H9 (cell line): Measurements from ENCODE around the gene DTX3L. TPM values are rescaled to one million over a fixed set of nuclear protein-coding genes. Genes with fewer than 3 reads are reported as not detected.

Experiments used
- DNase-seq: peaks from one replicate; pipeline ENCODE4 v3.0.0-alpha.2; 2017
- H2AFZ ChIP-seq: one replicate; pipeline ENCODE4 v1.6.1; 2013; ENCODE audit warnings: mild to moderate bottlenecking, low read length, control low read depth, moderate library complexity
- H2AK5ac ChIP-seq: 2 replicates; pipeline ENCODE4 v1.6.1; 2013; ENCODE audit warnings: low read length, control low read depth, mixed read lengths; ENCODE audit not compliant: insufficient read length
- H2BK120ac ChIP-seq: one replicate; pipeline ENCODE4 v1.6.1; 2013; ENCODE audit warnings: low read depth, mild to moderate bottlenecking, low read length, control low read depth, inconsistent platforms; ENCODE audit not compliant: poor library complexity, severe bottlenecking
- H2BK12ac ChIP-seq: 2 replicates; pipeline ENCODE4 v1.6.1; 2013; ENCODE audit warnings: low read length, control low read depth, mixed read lengths, low read depth; ENCODE audit not compliant: insufficient read length
- H2BK15ac ChIP-seq: 2 replicates; pipeline ENCODE4 v1.6.1; 2013; ENCODE audit warnings: low read depth, low read length, control low read depth
- H2BK20ac ChIP-seq: one replicate; pipeline ENCODE4 v1.6.1; 2013; ENCODE audit warnings: low read depth, mild to moderate bottlenecking, low read length, control low read depth, inconsistent platforms; ENCODE audit not compliant: poor library complexity, severe bottlenecking
- H2BK5ac ChIP-seq: 2 replicates; pipeline ENCODE4 v1.6.1; 2013; ENCODE audit warnings: low read length, control low read depth, mixed read lengths; ENCODE audit not compliant: insufficient read length
- H3K14ac ChIP-seq: 2 replicates; pipeline ENCODE4 v1.6.1; 2013; ENCODE audit warnings: low read length, control low read depth; ENCODE audit not compliant: insufficient read depth
- H3K18ac ChIP-seq: 2 replicates; pipeline ENCODE4 v1.6.1; 2013; ENCODE audit warnings: low read depth, mild to moderate bottlenecking, mixed read lengths, low read length, control low read depth; ENCODE audit not compliant: insufficient read length
- H3K23ac ChIP-seq: 2 replicates; pipeline ENCODE4 v1.6.1; 2013; ENCODE audit warnings: low read length, control low read depth, mixed read lengths, low read depth; ENCODE audit not compliant: insufficient read length
- H3K23me2 ChIP-seq: 2 replicates; pipeline ENCODE4 v1.6.1; 2013; ENCODE audit warnings: low read depth, mild to moderate bottlenecking, mixed read lengths, low read length, control low read depth; ENCODE audit not compliant: insufficient read length, poor library complexity, severe bottlenecking
- H3K27ac ChIP-seq: 2 replicates; pipeline ENCODE4 v1.5.1; 2013; ENCODE audit warnings: low read length, control low read depth, mixed read lengths, low read depth; ENCODE audit not compliant: insufficient read length
- H3K27me3 ChIP-seq: 2 replicates; pipeline ENCODE4 v1.6.1; 2013; ENCODE audit warnings: low read length, control low read depth, inconsistent platforms; ENCODE audit not compliant: insufficient read depth
- H3K4ac ChIP-seq: 2 replicates; pipeline ENCODE4 v1.6.1; 2013; ENCODE audit warnings: low read depth, mild to moderate bottlenecking, control low read depth, inconsistent platforms, low read length, moderate library complexity
- H3K4me1 ChIP-seq: 2 replicates; pipeline ENCODE4 v1.6.1; 2013; ENCODE audit warnings: low read length, control low read depth, inconsistent platforms; ENCODE audit not compliant: insufficient read depth
- H3K4me2 ChIP-seq: 2 replicates; pipeline ENCODE4 v1.6.1; 2013; ENCODE audit warnings: low read length, control low read depth, mixed read lengths; ENCODE audit not compliant: insufficient read length, insufficient read depth
- H3K56ac ChIP-seq: 2 replicates; pipeline ENCODE4 v1.6.1; 2013; ENCODE audit warnings: low read depth, mild to moderate bottlenecking, mixed read lengths, low read length, control low read depth; ENCODE audit not compliant: insufficient read length
- H3K79me1 ChIP-seq: 2 replicates; pipeline ENCODE4 v1.6.1; 2013; ENCODE audit warnings: low read depth, mild to moderate bottlenecking, moderate library complexity, low read length, control low read depth, inconsistent platforms; ENCODE audit not compliant: insufficient read depth, poor library complexity, severe bottlenecking
- H3K79me2 ChIP-seq: 2 replicates; pipeline ENCODE4 v1.6.1; 2013; ENCODE audit warnings: low read length, control low read depth, inconsistent platforms; ENCODE audit not compliant: insufficient read depth
- H3K9ac ChIP-seq: 2 replicates; pipeline ENCODE4 v1.6.1; 2013; ENCODE audit warnings: low read length, control low read depth, mixed read lengths; ENCODE audit not compliant: insufficient read length; ENCODE audit errors: extremely low read depth
- H3K9me3 ChIP-seq: one replicate; pipeline ENCODE4 v1.6.1; 2013; ENCODE audit warnings: low read depth, low read length, inconsistent platforms; ENCODE audit not compliant: control insufficient read depth
- H3T11ph ChIP-seq: one replicate; pipeline ENCODE4 v1.6.1; 2013; ENCODE audit warnings: mild to moderate bottlenecking, low read length, control low read depth, inconsistent platforms
- H4K20me1 ChIP-seq: one replicate; pipeline ENCODE4 v1.6.1; 2013; ENCODE audit not compliant: control insufficient read depth, insufficient read length, insufficient read depth
- H4K5ac ChIP-seq: 2 replicates; pipeline ENCODE4 v1.6.1; 2013; ENCODE audit warnings: low read depth, mild to moderate bottlenecking, mixed read lengths, low read length, control low read depth; ENCODE audit not compliant: insufficient read length
- H4K8ac ChIP-seq: replicated peaks from 2 replicates; pipeline ENCODE4 v1.6.1; 2013; ENCODE audit warnings: low read length, control low read depth, mixed read lengths, low read depth; ENCODE audit not compliant: insufficient read length
- H4K91ac ChIP-seq: 2 replicates; pipeline ENCODE4 v1.6.1; 2013; ENCODE audit warnings: low read depth, mild to moderate bottlenecking, moderate library complexity, mixed read lengths, low read length, control low read depth; ENCODE audit not compliant: insufficient read length
- H3K27ac Mint-ChIP-seq, 3 experiments: 2 replicates in 2 of 3; 3 replicates in 1 of 3; pipeline ENCODE4 v1.8.0; 2020 to 2021; ENCODE audit warnings: mixed read lengths in 3 of 3, mild to moderate bottlenecking in 1 of 3, moderate library complexity in 1 of 3
- H3K27me3 Mint-ChIP-seq: 2 replicates; pipeline ENCODE4 v1.8.0; 2021; ENCODE audit warnings: low read depth, mild to moderate bottlenecking, moderate library complexity, mixed read lengths
- H3K36me3 Mint-ChIP-seq, 3 experiments: 2 replicates in 2 of 3; 3 replicates in 1 of 3; pipeline ENCODE4 v1.8.0; 2020 to 2021; ENCODE audit warnings: low read depth in 3 of 3, mixed read lengths in 3 of 3; ENCODE audit not compliant: insufficient read depth in 1 of 3
- H3K4me1 Mint-ChIP-seq, 2 experiments: 2 replicates each; pipeline ENCODE4 v1.8.0; 2020; ENCODE audit warnings: mixed read lengths in 2 of 2
- H3K4me3 Mint-ChIP-seq, 2 experiments: 2 replicates in 1 of 2; 3 replicates in 1 of 2; pipeline ENCODE4 v1.8.0; 2020 to 2021; ENCODE audit warnings: mild to moderate bottlenecking in 2 of 2, mixed read lengths in 2 of 2, moderate library complexity in 1 of 2
- H3K9me3 Mint-ChIP-seq, 2 experiments: 2 replicates in 1 of 2; 3 replicates in 1 of 2; pipeline ENCODE4 v1.8.0; 2020; ENCODE audit warnings: mild to moderate bottlenecking in 2 of 2, mixed read lengths in 2 of 2, moderate library complexity in 1 of 2
- CTCF ChIP-seq: fragments of 200-600 bp; sonication (generic); conservative IDR thresholded peaks from 3 replicates; pipeline ENCODE4 v1.8.0; 2021; ENCODE audit warnings: antibody characterized with exemption, mild to moderate bottlenecking
- WGBS: extraction: QIAGEN DNeasy Blood & Tissue Kit; methylation state at CpG from one replicate; pipeline ENCODE4 v1.1.7; 2013; ENCODE audit warnings: missing lambda C conversion rate, low lambda C conversion rate, mixed read lengths; ENCODE audit not compliant: insufficient read length; ENCODE audit errors: extremely low coverage; 5-methylcytosine and 5-hydroxymethylcytosine counted together
- total RNA-seq: library from RNA; stranded (reverse); gene quantifications from 2 replicates; pipeline ENCODE4 v1.2.1, GENCODE V29; 2021

DTX3L gene
- total RNA-seq, 1 experiment from 2014 or later, result 7.5 TPM

- H3K23ac ChIP-seq, result no peak overlapping the region
- H4K20me1 ChIP-seq, result no peaks in the 10 kb centered on the region
- no peaks in the 10 kb centered on the region for H3K79me1 ChIP-seq
- no peak for DNase-seq
- H2BK15ac ChIP-seq, result no peak overlapping the region
- H4K91ac ChIP-seq, result no peak overlapping the region
- no peak overlapping the region for H3T11ph ChIP-seq
- H3K9ac ChIP-seq, result no peak overlapping the region
- H3K14ac ChIP-seq, result no peak overlapping the region
- no peak overlapping the region for H2BK120ac ChIP-seq
- no peak overlapping the region for H3K18ac ChIP-seq
- Mint-ChIP-seq H3K9me3 (peaks cover 25 to 29% of the 10 kb centered on the region in 2 experiments), H3K4me3 (no peak overlapping the region), H3K27me3 (peaks cover 14% of the 10 kb centered on the region), H3K36me3 (peaks cover 11 to 26% (median 19%) of the 10 kb centered on the region in 3 experiments), H3K4me1 (peaks cover 8 to 12% of the 10 kb centered on the region in 2 experiments), H3K27ac (no peak overlapping the region)
- peaks cover 4% of the 10 kb centered on the region for H3K23me2 ChIP-seq
- H3K4ac ChIP-seq, result no peak overlapping the region
- H3K56ac ChIP-seq, result no peak overlapping the region
- no peak overlapping the region for H2BK20ac ChIP-seq
- no peak overlapping the region for H4K5ac ChIP-seq
- peaks cover 3% of the 10 kb centered on the region; the same call in 1 of the 2 replicates for H3K4me1 ChIP-seq
- no peak overlapping the region for H3K4me2 ChIP-seq
- TF ChIP-seq CTCF, result no peak
- H3K79me2 ChIP-seq, result no peaks in the 10 kb centered on the region
- H3K27me3 ChIP-seq, result no peaks in the 10 kb centered on the region
- no peak overlapping the region for H2BK12ac ChIP-seq
- H3K27ac ChIP-seq, result no peak overlapping the region
- no peak overlapping the region for H4K8ac ChIP-seq
- H3K9me3 ChIP-seq, result no peaks in the 10 kb centered on the region
- no peak overlapping the region for H2BK5ac ChIP-seq
- H2AFZ ChIP-seq, result no peak overlapping the region
- no CpG with 5 or more reads among the region's 3 CpGs for WGBS
- no peak overlapping the region for H2AK5ac ChIP-seq
Measured at GRCh38 chr3:122580470-122580869, 16.3 kb downstream of the DTX3L start.
